HG02623 (cell line): ENCODE measurements around the gene RASL11B.

Experiments
- ATAC-seq: cut with Tn5 transposase; IDR thresholded peaks from one replicate; pipeline ENCODE4 v1.9.1; 2021; ENCODE audit warnings: moderate library complexity; ENCODE audit not compliant: unreplicated experiment

The RASL11B gene

GRCh38 chr4:52842792-52843191, 19.3 kb upstream of the RASL11B start:
- no peak for ATAC-seq

- ATAC-seq, result no peak
Observed at GRCh38 chr4:52843351-52843750, 18.8 kb upstream of the RASL11B start.

DNA sequence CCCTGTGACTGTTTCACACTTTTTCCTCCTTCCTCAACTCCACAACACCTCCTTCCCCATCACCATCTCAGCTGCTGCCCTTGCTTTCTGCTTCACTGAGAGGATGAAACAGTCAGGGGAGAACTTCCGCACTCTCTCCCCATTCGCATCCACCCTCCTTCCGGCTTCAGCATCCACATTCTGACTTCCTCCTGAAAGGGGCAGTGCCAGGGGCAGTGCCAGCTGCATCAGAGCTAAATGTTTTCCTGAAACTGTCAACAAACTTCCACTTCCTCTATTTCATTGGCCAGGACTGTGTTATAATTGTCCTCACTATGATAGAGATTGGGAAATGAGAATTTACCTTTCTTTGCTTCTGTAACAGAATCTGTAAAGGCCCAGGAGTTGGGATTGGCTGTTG, 18.2 kb upstream of the RASL11B start:
- ATAC-seq, result peak; percentile 41

DNA sequence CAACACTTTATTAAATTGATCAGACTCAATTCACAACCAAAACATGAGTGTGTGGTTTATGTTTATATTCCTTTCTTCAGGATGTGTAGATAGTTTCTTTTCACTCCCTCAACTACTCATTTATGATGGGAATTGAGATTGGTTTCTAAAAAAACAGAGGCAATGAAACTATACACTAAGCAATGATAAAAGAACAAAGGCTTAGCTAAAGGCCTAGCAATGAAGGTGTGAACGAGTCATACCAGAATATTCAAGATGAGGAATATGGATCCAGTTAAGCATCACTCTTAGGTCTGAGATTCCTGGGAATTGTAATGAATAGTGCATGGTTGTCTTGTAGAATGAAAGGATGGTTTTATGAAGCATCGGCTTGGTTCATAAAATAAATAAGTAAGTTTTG, 17.5 kb upstream of the RASL11B start:
- no peak for ATAC-seq

DNA sequence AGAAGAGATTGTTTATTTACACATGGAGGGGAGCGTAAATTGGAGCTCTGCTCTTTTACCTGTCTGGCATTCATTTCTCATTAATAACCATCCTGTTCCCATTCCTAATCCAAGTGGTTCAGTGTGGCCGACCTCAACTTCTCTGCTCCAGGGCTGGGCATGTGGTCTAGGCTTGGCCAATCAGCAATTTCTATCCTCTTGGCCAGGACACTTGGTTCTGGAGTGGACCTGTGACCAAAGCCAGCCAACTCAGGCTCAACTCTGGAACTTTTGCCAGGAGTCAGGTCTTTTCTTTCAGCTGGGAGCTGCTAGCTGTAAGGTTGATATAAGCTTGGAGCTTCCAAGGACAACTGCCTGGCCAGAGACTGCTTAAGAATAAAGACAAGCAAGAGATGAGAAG, 15.6 kb upstream of the RASL11B start:
- no peak for ATAC-seq

DNA sequence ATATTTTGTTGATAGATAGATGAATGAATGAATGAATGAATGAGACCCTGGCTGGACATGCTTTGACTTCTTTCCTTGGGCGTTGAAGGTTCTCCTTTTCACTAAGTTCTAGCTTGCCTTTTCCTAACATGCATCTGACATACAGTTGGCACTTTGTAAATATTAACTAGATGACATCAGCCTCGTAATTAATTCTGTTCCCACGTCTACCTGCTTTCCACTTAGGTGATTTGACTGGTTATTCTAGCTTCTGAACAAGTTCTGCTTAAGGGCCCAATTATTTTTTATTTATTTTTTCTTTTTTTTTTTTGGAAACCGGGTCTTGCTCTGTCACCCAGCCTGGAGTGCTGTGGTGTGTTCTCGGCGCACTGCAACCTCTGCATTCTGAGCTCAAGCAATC, 13.9 kb upstream of the RASL11B start:
- ATAC-seq, result no peak

- ATAC-seq, result no peak
Observed at GRCh38 chr4:52850406-52851124, 11.6 kb upstream of the RASL11B start.

GRCh38 chr4:52852041-52852440, 10.1 kb upstream of the RASL11B start:
- no peak for ATAC-seq

GRCh38 chr4:52852711-52853110, 9.4 kb upstream of the RASL11B start:
- ATAC-seq, result no peak

- ATAC-seq, result no peak
Observed at GRCh38 chr4:52853351-52853750, 8.8 kb upstream of the RASL11B start.

- ATAC-seq, result no peak
Observed at GRCh38 chr4:52856801-52857200, 5.3 kb upstream of the RASL11B start.

- ATAC-seq, result no peak
Observed at GRCh38 chr4:52860361-52860760, 1.8 kb upstream of the RASL11B start.

- no peak for ATAC-seq
Observed at GRCh38 chr4:52861171-52861823, 820 bp upstream of the RASL11B start.

GRCh38 chr4:52862639-52863161, 583 bp downstream of the RASL11B start:
- no peak for ATAC-seq

- ATAC-seq, result no peak
Observed at GRCh38 chr4:52863324-52863723, 1.2 kb downstream of the RASL11B start.

- no peak for ATAC-seq
Observed at GRCh38 chr4:52864793-52865192, 2.7 kb downstream of the RASL11B start.

DNA sequence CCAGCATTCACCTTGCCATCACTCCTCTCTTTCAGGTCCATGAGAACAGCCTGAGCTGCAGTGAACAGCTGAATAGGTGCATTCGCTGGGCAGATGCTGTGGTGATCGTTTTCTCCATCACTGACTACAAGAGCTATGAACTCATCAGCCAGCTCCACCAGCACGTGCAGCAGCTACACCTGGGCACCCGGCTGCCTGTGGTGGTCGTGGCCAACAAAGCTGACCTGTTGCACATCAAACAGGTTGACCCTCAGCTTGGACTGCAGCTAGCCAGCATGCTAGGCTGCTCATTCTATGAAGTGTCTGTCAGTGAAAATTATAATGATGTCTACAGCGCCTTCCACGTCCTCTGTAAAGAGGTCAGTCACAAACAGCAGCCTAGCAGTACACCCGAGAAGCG, 3.2 kb downstream of the RASL11B start:
- no peak for ATAC-seq

- ATAC-seq, result no peak
Observed at GRCh38 chr4:52866734-52867133, 4.6 kb downstream of the RASL11B start.

DNA sequence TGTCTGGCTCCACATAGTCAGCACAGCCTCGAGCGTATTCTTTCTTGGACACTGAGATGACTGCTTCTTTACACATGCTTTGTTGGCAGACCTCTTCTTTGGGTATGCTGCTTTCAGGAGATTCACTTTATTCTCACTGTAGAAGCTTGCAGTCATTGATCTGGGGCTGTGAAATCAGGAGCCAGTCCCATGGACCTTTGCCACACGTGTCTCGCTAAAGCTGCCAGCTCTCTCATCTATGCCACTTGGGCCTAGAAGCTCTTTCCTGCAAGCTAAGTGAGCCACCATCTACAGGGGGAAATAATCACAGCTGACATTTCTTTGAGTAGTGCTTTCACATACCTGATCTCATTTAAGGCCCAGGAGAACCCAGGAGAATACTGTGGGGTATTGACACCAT, 5.0 kb downstream of the RASL11B start:
- no peak for ATAC-seq

DNA sequence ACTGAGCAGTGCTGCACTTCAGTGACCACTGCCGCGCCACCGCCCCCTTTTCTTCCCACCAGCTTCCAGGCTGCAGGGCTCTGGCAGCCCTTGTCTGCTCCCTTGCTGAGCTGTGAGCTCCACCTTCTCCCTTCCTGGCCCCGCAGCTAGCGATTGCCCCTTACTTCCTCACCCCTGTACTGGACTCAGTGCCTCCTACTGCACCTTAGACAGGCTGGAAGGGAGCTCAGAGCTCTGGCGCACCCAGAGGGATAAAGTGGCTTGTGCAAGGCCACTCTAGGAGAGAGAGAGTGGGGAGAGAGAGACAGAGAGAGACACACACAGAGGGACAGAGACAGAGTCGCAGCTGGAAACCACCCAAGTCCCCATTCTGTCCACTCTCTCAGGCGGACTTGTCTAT, 6.0 kb downstream of the RASL11B start:
- no peak for ATAC-seq

DNA sequence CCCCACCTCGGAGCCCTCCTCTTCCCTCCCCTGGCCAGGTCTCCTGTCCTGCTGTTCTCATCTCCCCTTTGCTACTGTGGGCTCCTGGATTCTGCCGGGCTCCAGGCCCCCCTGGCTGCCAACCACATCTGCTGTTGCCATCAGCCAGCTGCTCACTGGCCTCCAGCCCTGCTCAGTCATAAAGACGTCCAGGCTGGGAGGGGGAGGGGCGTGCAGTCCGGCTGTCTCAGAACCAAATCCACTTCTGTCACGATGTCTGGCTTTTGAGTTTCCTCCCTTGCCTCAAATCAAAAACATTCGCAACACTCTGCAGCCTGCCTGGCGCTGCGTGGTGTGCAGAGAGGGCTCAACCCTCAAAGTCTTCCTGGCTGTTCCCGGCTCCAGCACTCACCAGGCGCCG, 7.1 kb downstream of the RASL11B start:
- no peak for ATAC-seq

- no peak for ATAC-seq
Observed at GRCh38 chr4:52869656-52870055, 7.5 kb downstream of the RASL11B start.

GRCh38 chr4:52870225-52870624, 8.1 kb downstream of the RASL11B start:
- no peak for ATAC-seq
